ENCODE data around the gene ABHD15. TPM values are rescaled to one million over a fixed set of nuclear protein-coding genes. Genes with fewer than 3 reads are reported as not detected.

ABHD15 gene
- total RNA-seq, 6 experiments from 2014 or later: 7.8 to 27.1 (median 13.7) TPM

DNA sequence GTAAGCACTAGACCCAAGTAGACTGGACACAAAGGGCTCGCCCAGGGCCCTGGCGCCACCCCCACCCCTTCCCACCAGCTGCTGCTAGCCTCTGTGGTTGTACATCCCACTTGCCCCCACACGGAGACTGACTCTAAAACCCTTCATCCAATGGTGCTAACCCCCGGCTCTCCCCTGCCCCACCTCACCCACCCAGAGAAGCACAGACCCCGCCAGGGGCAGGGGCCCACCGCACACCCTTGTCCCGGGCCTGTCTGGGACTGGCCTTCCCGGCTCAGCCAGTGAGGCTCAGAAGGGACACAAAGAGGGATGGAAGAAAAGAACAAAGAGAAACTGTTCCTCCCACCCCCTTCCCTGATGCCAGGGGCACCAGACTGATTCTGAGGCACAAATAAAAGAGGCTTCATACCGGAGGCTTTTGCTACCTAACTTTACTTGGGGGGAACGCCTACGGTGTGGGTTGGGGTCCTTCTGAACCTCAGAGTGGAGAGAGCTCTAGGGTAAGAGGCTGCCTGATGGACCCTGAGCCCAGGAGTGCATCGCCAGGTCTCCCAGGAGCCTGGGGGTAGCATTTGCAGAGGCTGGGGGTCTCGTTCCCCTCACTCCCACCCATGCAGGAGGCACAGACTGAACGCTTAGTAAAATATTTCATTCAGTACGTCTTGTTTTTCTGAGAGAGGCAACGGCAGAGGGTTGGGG lies 47.7 kb upstream of the ABHD15 start:
- H3K27me3 ChIP-seq: peaks cover 0 to 16% of the 10 kb centered on the region in 2 donors
- intact Hi-C loops (cut with DNase I): no loop called here
- peak in 1 of 3 donors; percentile 51 for DNase-seq
- WGBS (ENCODE audit: insufficient coverage, low coverage, low lambda C conversion rate, missing lambda C conversion rate): 10% methylated on average over 6 of the region's 16 CpGs
- no peaks in the 10 kb centered on the region for H3K9me3 ChIP-seq
- H3K36me3 ChIP-seq: no peaks in the 10 kb centered on the region
- no peak overlapping the region for H3K27ac ChIP-seq
- TF ChIP-seq, protein P1, sequence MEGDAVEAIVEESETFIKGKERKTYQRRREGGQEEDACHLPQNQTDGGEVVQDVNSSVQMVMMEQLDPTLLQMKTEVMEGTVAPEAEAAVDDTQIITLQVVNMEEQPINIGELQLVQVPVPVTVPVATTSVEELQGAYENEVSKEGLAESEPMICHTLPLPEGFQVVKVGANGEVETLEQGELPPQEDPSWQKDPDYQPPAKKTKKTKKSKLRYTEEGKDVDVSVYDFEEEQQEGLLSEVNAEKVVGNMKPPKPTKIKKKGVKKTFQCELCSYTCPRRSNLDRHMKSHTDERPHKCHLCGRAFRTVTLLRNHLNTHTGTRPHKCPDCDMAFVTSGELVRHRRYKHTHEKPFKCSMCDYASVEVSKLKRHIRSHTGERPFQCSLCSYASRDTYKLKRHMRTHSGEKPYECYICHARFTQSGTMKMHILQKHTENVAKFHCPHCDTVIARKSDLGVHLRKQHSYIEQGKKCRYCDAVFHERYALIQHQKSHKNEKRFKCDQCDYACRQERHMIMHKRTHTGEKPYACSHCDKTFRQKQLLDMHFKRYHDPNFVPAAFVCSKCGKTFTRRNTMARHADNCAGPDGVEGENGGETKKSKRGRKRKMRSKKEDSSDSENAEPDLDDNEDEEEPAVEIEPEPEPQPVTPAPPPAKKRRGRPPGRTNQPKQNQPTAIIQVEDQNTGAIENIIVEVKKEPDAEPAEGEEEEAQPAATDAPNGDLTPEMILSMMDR (IDR thresholded peaks at IDR 0.05): no peak
- peaks cover 0 to 40% (median 17%) of the 10 kb centered on the region in 4 donors for H3K4me1 ChIP-seq
- no peak for ATAC-seq
- no peak overlapping the region for H3K4me3 ChIP-seq

- Histone ChIP-seq H3K27me3 (peaks cover 0 to 16% of the 10 kb centered on the region in 2 donors), H3K4me1 (peaks cover 0 to 40% (median 17%) of the 10 kb centered on the region in 4 donors), H3K27ac (no peak overlapping the region), H3K36me3 (no peaks in the 10 kb centered on the region), H3K4me3 (peak overlapping the region in 2 of 3 donors; percentile 7 to 31), H3K9me3 (no peaks in the 10 kb centered on the region)
- WGBS (ENCODE audit: insufficient coverage, low coverage, low lambda C conversion rate, missing lambda C conversion rate): 22% methylated on average over 8 of the region's 13 CpGs
- intact Hi-C loops (cut with DNase I): no loop called here
- ATAC-seq: no peak
- TF ChIP-seq, protein P1 (IDR thresholded peaks at IDR 0.05): no peak
- TF ChIP-seq POLR2A (IDR thresholded peaks at IDR 0.05): no peak
- DNase-seq: peak in 1 of 3 donors; percentile 49
Measured at GRCh38 chr17:29613856-29614255, 47.0 kb upstream of the ABHD15 start.

- peak; percentile 56 to 71 (median 64) for ATAC-seq
- H3K27ac ChIP-seq: no peak overlapping the region
- TF ChIP-seq, protein P1 (IDR thresholded peaks at IDR 0.05): peak; percentile 79 to 94 (median 82)
- no peak for TF ChIP-seq POLR2A (IDR thresholded peaks at IDR 0.05)
- H3K36me3 ChIP-seq: no peaks in the 10 kb centered on the region
- H3K9me3 ChIP-seq: no peaks in the 10 kb centered on the region
- no CpG with 5 or more reads among the region's 50 CpGs for WGBS (ENCODE audit: insufficient coverage, low coverage, low lambda C conversion rate, missing lambda C conversion rate)
- DNase-seq: peak; percentile 89 to 93 (median 92)
- peak overlapping the region; percentile 6 to 31 (median 7) for H3K4me3 ChIP-seq
- peaks cover 0 to 16% of the 10 kb centered on the region in 2 donors for H3K27me3 ChIP-seq
- peaks cover 0 to 40% (median 17%) of the 10 kb centered on the region in 4 donors for H3K4me1 ChIP-seq
- intact Hi-C loops (cut with DNase I): no loop called here
Measured at GRCh38 chr17:29613352-29613837, 46.6 kb upstream of the ABHD15 start.

DNA sequence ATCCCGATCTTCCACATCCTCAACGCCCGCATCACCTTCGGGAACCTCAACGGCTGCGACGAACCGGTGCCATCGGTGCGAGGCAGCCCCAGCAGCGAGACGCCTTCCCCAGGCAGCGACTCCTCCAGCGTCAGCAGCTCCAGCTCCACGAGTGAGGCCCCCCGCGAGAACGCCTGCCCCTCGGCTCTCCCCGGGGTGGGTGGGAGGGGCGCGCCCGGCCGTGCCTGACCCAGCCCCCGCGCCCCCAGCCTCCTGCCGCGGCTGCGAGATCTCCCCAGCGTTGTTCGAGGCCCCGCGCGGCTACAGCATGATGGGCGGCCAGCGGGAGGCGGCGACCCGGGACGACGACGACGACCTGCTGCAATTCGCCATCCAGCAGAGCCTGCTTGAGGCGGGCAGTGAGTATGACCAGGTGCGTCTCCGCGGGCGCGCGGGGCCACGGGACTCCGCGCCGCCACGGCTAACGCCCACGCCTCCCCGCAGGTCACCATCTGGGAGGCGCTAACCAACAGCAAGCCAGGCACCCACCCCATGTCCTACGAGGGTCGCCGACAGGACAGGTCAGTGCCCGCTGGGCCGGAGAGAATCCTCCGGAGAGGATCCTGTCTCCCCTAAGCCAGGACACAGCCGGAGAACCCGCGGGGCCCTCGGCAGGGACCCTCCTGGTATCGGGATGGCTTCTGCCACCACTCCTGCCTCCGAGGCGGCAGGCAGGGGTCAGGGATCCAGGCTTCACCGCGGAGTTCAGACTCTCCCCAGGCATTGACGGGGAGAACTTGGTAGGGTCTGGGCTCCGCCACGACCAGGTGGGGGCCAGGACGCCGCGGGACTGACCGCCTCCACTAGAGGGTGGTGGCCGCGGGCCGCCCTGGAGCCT lies 45.8 kb upstream of the ABHD15 start:
- peak overlapping the region in 2 of 3 donors; percentile 6 to 31 for H3K4me3 ChIP-seq
- H3K4me1 ChIP-seq: peaks cover 0 to 34% (median 14%) of the 10 kb centered on the region in 4 donors
- H3K27ac ChIP-seq: no peak overlapping the region
- H3K36me3 ChIP-seq: no peaks in the 10 kb centered on the region
- peaks cover 0 to 16% of the 10 kb centered on the region in 2 donors for H3K27me3 ChIP-seq
- intact Hi-C loops (cut with DNase I): no loop called here
- WGBS (ENCODE audit: insufficient coverage, low coverage, low lambda C conversion rate, missing lambda C conversion rate): 20% methylated on average over 4 of the region's 85 CpGs
- ATAC-seq (no peak), DNase-seq (peak in 1 of 3 donors; percentile 53)
- TF ChIP-seq POLR2A (IDR thresholded peaks at IDR 0.05): no peak
- TF ChIP-seq, protein P1 (IDR thresholded peaks at IDR 0.05): no peak
- H3K9me3 ChIP-seq: no peaks in the 10 kb centered on the region

Measured in right lobe of liver (tissue), 6 donors.